ENCODE results near the gene ATXN7L1.
"Not testable (repeated sequence)": the region's sequence is repeated elsewhere in the genome, so short reads cannot be mapped to it uniquely, and the experiment has no call there.

The ATXN7L1 gene

GRCh38 chr7:105745681-105746330, 130.6 kb downstream of the ATXN7L1 start:
- no peak for DNase-seq (ENCODE audit: low read depth in 2 of 2)

GRCh38 chr7:105744258-105744657, 132.1 kb downstream of the ATXN7L1 start:
- DNase-seq (ENCODE audit: low read depth in 2 of 2) = no peak

DNA sequence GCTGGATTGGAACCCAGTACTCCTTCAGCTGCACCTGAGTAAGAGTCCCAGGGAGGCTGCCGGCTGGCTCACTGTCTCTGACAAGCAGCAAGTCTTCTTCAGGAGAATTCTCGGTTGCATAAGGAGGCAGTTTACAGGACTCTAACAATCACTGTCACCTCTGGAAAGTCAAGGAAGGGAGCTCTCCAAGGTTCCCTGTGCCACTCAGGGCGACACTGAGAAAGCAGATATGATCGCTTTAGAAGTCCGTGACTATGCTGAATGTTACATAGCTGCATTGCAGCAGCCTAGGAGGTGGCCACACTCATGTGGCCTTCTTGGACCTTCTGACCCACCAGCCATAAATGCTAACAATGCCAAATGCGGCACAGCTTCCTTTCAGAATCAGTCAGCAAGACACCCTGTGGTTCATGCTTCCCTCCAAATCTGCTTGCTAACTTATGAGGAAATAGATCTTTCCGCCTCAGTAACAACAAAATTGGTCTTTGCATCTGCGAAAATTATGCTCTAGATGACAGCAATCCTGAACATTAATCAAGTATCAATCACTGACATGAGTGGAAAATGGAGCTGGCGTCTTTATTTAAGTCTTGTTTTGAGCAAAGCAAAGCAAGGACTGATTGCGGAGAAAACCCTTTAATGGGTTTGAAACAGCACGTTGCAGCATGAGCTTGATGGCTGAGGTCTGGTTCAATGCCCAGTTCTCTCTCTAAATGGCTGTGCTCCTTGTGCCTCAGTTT, 132.9 kb downstream of the ATXN7L1 start:
- no peak for DNase-seq (ENCODE audit: low read depth in 2 of 2)

DNA sequence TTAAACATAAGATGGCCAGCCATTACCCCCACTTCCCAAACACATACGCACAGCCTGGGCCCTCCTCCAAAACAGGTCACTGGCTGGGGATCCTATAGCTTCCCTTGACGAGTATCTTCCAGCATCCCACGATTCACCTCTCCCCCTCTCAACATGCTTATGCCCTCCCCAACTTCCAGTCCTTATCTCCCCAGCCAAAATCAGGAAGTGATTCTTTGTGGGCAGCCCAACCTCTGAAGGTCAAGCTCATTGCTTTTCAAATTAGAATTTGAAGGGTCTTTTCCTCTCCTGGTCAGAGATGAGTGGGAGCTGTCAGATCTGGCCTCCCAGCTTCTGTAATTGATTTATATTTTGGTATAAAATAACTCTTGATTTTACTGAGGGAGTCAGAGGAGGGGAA, 133.6 kb downstream of the ATXN7L1 start:
- no peak for DNase-seq (ENCODE audit: low read depth in 2 of 2)

DNA sequence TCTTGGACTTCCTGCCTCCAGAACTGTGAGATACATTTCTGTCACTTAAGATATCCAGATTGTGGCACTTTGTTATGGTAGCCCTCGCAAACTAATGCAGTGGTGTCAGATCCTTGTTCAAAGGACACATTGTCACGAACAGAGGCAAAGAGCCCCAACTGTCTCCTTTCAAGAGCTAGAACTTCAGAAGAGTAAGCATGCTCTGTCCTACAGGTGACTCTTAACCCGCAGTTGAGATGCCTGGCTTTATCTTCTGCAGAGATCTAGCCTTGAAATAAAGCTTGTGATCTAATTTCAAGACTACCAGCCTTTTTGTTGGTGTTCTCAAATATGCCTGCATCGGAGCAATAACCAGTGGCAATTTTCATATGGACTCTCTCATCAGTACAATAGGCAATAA, 134.4 kb downstream of the ATXN7L1 start:
- DNase-seq (ENCODE audit: low read depth in 2 of 2) = no peak

DNA sequence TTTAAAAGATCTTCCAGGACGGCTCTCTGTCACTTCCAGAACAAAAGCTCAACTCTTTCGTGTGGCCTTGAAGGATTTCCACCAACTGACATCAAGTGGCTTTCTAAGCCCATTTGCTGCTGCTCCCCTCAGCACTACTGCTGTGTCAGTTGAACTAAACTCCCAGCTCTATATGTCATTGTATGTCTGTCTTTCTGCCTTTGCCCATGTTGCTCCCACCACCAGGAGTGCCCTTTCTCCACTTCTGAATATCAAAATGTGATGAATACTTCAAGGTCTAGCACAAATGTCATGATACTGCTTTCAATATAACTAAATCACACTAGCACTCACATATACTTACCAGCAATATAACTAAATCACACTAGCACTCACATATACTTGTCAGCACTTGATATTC, 138.3 kb downstream of the ATXN7L1 start:
- no peak for DNase-seq (ENCODE audit: low read depth in 2 of 2)

GRCh38 chr7:105734233-105734632, 142.2 kb downstream of the ATXN7L1 start:
- no peak for DNase-seq (ENCODE audit: low read depth in 2 of 2)

GRCh38 chr7:105731042-105731441, 145.4 kb downstream of the ATXN7L1 start:
- DNase-seq (ENCODE audit: low read depth in 2 of 2) = no peak

- no peak for DNase-seq (ENCODE audit: low read depth in 2 of 2)
These were observed 148.4 kb downstream of the ATXN7L1 start for GRCh38 chr7:105728028-105728427.

GRCh38 chr7:105724688-105725087, 151.7 kb downstream of the ATXN7L1 start:
- no peak for DNase-seq (ENCODE audit: low read depth in 2 of 2)

DNA sequence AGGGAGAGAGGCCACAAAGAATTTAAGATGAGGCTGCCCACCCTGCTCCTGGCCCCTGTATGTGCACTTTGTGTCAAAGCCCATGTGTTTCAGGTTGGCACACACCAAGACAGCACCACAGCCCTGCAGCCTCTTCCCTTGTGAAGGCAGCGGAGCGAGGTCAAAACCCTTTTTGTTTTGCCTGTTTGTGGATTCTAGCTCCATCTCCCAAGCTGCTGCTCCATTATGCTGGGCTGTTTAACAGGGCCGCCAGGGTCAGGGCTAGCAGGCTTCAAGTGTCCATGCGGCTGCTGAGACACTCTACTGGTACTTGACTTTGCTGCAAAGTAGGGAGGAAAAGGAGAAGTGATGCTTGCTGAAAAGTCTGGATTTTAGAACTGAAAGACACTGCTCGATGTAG, 152.8 kb downstream of the ATXN7L1 start:
- no peak for DNase-seq (ENCODE audit: low read depth in 2 of 2)

- DNase-seq (ENCODE audit: low read depth in 2 of 2) = no peak
These were observed 154.8 kb downstream of the ATXN7L1 start for GRCh38 chr7:105721571-105722104.

- DNase-seq (ENCODE audit: low read depth in 2 of 2) = no peak
These were observed 156.5 kb downstream of the ATXN7L1 start for GRCh38 chr7:105719919-105720318.

GRCh38 chr7:105719395-105719794, 157.0 kb downstream of the ATXN7L1 start:
- no peak for DNase-seq (ENCODE audit: low read depth in 2 of 2)

DNA sequence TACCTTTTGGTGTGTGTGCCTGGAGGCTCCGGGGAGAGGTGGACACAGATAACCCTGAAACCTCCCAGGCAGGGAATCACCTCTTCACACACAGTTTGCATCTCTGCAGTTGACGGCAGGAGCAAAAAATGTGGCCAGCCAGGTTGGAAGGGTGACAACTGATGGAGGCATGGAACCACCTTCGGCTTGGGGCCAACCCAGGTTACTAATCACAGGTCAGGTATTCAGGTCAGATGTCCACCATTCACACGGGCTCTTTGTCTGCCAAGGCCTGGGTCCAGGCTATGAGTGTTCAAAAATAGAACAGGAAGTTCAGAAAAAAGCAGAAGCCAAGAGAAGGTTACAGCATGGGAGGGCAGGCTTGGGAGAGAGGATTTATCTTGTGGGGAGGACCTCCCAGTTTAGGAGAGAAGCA, 157.9 kb downstream of the ATXN7L1 start:
- no peak for DNase-seq (ENCODE audit: low read depth in 2 of 2)

DNA sequence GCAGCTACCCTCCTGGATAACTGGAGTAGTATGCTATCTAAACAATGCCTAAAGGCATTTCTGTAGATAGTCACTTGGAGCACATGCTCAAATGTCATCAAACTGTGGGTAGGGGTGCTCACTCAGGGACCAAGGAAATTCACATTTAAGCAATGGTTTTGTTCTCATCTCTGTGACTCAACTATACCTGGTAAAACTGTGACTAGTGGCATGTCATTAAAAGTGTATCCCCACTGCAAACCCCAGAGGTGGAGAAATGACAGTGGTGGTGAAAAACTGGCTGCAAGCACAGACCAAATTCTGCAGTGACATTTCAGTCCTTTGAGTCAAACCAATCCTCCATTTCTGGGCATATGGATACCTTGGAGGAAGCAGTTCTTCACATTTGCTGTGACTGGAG, 160.9 kb downstream of the ATXN7L1 start:
- DNase-seq (ENCODE audit: low read depth in 2 of 2) = no peak

DNA sequence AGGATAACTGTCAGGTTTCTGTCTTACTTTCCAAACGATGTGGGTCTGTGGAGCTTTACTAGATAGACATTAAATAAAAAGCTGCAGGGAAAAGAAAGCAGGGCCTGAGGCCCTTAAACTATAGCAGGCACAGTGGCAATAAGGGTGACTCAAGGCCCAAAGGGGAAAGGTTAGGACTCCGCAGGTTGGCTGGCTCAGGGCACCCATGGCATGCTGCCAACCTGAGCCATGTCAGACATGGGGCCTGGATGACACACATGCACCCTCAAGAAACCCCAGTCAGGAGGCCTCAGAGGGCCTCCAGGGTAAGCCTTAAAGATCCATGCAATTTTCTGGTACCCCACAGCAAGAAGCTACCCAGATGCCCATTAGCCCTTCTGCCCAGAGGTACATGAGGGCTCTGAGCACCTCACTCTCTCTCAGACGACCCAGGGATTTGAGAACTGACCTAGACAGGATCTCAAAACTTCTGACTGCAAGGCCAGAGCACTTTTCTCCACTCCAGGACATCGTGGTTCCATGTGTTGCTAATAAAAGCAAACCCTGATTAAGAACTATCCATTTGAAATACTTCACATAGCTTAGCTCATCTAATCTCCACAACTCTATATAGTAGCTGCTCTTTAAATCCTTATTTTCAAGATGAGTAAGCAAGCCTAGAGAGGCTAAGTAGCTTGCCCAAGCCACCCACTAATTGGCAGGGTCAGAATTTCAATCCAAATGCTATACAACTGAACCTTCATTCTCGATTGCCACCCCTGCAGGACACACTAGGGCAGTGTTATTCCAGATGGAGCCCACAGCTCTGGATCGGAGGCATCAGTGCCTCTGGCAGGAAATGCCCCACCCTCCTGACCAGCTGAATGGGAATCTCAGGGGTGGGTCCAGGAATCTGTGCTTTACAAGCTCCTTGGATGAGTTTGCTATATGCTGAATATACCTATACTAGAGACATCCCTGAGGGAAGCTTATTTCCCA, 162.6 kb downstream of the ATXN7L1 start:
- DNase-seq (ENCODE audit: low read depth in 2 of 2) = no peak

- DNase-seq (ENCODE audit: low read depth in 2 of 2) = no peak
These were observed 163.5 kb downstream of the ATXN7L1 start for GRCh38 chr7:105712877-105713276.

DNA sequence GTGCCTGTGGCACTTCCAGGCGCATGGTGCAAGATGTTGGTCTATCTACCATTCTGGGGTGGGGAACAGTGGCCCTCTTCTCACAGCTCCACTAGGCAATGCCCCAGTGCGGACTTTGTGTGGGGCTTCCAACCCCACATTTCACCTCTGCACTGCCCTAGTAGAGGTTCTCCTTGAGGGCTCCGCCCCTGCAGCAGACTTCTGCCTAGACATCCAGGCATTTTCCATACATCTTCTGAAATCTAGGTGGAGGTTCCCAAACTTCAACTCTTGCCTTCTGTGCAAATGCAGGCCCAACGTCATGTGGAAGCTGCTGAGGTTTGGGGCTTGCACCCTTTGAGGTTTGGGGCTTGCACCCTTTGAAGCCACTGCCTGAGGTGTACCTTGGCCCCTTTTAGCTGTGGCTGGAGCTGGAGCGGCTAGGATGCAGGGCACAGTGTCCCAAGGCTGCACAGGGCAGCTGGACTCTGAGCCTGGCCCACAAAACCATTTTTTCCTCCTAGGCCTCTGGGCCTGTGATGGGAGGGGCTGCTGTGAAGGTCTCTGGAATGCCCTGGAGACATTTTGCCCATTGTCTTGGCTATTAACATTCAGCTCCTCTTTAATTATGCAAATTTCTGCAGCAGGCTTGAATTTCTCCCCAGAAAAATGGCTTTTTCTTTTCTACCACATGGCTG, 164.5 kb downstream of the ATXN7L1 start:
- no peak for DNase-seq (ENCODE audit: low read depth in 2 of 2)

- not testable (repeated sequence) for DNase-seq (ENCODE audit: low read depth in 2 of 2)
These were observed 165.7 kb downstream of the ATXN7L1 start for GRCh38 chr7:105710720-105711119.

GRCh38 chr7:105708763-105709080, 167.7 kb downstream of the ATXN7L1 start:
- no peak for DNase-seq (ENCODE audit: low read depth in 2 of 2)

Measured in stimulated activated CD4-positive, alpha-beta T cell treated with anti-CD3 and anti-CD28 coated beads, Interleukin-1b, Interleukin-23, amount 100 ng/mL, for 4 hours (primary cell).